ENCODE measurements around the gene DHCR24.

DHCR24 gene

DNA sequence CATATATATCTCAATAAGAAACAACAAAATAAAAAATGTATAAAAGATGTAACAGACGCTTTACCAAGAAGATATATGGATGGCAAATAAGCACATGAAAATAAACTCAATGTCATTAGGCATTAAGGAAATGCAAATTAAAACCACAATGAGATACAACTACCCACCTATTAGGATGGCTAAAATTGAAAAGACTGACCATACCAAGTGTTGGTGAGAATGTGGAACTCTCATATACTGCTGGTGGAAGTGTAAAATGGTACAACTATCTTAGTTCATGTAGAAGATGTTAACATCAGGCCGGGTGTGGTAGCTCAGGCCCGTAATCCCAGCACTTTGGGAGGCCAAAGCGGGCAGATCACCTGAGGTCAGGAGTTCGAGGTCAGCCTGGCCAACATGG, 43.5 kb downstream of the DHCR24 start:
- DNase-seq: no peak

GRCh38 chr1:54842963-54843362, 44.0 kb downstream of the DHCR24 start:
- no peak for DNase-seq

GRCh38 chr1:54842206-54842915, 44.6 kb downstream of the DHCR24 start:
- no peak for DNase-seq

GRCh38 chr1:54839824-54840223, 47.2 kb downstream of the DHCR24 start:
- no peak for DNase-seq

GRCh38 chr1:54838565-54839180, 48.3 kb downstream of the DHCR24 start:
- no peak for DNase-seq

DNA sequence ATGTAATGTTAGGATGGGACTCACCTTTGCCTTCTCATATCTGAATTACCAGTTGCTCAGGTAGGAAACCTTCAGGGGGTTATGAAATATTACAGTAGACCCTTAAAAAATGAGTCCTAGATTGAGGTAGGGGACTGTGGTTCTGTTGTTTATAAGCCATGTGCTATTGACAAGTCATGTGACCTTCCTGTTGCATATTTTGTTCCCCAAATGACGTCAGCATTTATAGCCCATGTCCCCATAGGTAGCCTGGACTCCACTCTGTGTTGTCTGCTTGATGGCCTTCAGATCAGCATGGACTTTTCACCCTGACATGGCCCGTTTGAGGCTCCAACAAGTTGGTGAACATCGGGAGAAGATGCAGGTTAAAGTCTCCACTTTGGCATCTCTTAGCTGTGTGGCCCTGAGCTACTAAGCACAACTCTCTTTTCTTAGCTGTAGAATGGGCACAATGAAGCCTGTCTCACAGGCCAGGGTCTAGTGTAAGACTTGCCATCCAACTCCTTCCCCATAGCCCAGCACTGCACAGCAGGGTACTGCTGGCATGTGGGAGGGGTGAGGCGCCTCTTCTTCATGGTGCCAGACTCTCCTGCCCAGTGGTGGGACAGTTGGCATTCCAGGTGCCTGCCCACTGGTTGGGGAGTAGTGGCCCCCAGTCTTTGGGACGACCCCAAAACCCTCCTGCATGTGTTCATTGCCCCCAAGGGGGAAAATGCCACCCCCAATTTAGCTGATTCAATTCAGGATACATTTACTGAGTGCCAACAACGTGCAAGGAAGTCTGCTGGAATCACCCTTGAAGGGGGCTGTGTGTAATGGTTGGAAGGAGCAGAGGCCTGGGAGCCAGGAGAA, 49.8 kb downstream of the DHCR24 start:
- no peak for DNase-seq

DNA sequence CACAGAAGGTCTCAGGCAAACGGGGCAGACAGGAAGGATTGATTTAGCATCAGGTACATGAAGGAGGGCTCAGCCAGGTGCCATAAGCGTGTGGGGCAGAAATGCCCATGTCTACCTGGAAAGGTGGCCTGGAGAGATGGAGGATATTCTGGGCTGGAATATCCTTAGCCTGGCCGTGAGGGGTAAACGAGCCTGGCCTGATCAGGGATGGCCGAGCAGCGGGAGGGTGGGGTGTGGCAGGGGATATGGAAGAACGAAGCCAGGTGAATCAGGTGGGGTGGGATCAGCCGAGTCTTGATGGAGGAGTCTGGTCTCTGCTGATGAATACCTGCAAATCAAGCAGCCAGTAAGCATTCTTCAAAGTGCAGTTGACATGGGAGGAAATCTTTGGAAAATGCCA, 50.4 kb downstream of the DHCR24 start:
- no peak for DNase-seq

GRCh38 chr1:54835970-54836369, 51.0 kb downstream of the DHCR24 start:
- DNase-seq: no peak

- no peak for DNase-seq
Measured at GRCh38 chr1:54835131-54835898, 51.7 kb downstream of the DHCR24 start.

DNA sequence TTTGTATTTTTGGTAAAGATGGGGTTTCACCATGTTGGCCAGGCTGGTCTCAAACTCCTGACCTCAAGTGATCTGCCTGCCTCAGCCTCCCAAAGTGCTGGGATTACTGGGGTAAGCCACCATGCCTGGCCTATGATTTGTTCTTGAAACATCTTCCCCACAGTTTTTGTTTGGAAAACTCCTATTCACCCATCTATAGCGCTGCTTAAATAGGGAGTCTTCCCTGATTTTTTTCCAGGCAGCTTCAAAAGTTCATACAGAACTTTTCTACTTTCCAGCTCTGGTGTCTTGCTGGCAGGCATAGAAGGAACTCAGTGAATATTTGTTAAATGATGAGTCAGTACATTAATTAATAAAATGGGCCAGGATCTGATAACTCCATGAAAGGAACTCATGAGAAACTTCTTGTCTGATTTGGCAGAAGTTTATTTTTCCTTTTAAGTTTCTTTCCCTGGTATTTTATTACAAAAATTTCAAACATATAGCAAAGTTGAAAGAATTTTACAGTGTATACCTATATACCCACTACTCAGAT, 52.9 kb downstream of the DHCR24 start:
- DNase-seq: no peak

GRCh38 chr1:54833121-54833520, 53.9 kb downstream of the DHCR24 start:
- DNase-seq: no peak

DNA sequence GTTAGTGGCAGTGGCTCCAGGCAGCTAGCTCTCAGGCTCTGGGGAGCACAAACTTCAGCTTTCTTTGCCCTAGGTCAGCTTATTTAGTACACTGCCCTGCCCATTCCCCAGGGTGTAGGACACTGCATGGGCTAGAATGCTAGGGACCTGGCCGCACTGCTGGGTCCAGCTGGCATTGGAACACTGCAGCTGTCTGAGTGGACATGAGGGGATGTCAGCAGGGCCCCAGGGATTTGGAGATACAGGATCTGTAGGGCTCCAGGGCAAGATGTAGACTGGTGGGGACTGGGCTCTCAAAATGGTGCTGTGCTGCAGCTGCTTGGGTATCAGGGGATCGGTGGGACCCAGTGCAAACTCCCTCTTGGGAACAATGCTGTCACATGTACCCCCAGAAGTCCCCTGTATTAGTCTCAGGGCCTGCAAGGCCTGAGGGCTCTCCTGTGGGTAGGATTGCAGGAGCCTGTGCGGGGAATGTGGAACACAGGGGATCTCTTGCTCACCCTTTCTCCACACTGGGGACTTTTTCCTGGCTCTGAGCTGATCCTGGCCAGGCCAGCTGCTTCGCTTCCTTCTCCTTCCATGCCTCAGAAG, 60.7 kb downstream of the DHCR24 start:
- DNase-seq: no peak

- DNase-seq: no peak
Measured at GRCh38 chr1:54825696-54826095, 61.3 kb downstream of the DHCR24 start.

DNA sequence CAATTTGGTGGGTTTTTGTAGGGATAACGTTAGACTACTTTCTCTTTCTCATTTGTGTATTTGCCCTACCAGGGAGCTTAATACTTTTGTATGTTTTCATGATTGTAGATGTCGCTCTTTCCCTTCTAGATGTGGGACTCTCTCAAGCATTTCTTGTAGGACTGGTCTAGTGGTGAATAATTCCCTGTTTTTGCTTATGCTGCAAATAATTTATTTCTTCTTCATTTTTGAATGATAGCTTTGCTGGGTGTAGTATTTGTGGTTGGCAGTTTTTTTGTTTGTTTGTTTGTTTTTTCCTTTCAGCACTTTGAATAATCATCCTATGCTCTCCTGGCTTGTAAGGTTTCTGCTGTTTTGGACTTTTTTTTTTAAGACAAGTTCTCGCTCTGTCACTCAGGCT, 63.3 kb downstream of the DHCR24 start:
- no peak for DNase-seq

GRCh38 chr1:54819733-54820132, 67.3 kb downstream of the DHCR24 start:
- DNase-seq: no peak

- DNase-seq: no peak
Measured at GRCh38 chr1:54819195-54819536, 67.8 kb downstream of the DHCR24 start.

GRCh38 chr1:54818461-54819194, 68.4 kb downstream of the DHCR24 start:
- no peak for DNase-seq

GRCh38 chr1:54816951-54817350, 70.0 kb downstream of the DHCR24 start:
- DNase-seq: no peak

- DNase-seq: no peak
Measured at GRCh38 chr1:54816130-54816529, 70.9 kb downstream of the DHCR24 start.

DNA sequence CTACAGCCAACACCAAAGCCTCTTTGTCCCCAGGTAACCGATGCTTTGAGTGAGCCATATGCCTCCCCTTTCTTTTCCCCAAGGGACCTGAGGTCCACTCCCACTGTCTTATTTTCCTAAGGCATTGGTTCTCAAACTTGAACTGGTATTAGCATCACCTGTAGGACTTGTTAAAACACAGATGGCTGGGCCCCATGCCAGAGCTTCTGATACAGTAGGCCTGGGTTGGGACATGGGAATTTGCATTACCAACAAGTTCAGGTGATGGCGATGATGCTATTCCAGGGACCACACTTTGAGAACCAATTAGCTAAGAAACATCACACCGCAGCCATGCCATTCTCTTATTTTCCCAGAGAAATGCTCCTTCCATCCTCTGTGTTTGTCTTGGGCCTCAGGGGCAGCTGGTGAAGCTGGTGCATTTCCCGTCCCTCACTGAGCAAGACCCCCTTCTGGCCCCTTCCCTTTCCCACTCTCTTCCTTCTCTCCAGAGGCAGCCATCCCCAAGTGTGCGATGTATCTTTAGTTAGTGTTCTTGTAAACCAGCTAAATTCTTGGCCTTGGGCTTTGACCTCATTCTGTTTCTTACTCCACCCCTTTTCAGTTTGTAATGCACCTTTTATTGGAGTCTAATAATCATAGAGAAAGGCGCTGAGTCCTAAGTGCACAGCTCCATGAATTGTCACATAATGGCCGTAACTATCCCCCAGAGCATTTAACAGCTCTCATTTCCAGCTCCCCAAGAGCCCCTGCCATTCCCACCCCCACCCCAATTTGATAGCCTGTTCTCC, 71.7 kb downstream of the DHCR24 start:
- no peak for DNase-seq

DNA sequence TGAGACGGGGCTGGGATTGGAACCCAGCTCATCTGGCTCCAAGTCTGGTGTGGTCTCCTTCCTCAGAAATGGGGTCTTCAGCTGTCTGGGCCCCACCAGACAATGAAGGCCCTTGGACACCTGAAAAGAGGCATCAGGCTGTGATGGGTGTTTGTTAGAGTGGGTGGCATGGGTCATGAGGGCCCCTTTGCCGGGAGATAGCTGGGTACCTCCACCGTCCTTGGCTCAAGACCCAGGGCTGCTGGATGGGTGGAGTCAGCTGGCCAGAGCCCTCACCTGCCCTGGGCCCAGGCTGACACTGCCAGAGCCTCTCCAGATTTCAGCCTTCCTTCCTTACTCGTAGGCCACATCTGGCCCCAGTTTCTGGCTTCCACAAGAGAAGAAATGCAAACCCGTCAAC, 72.4 kb downstream of the DHCR24 start:
- DNase-seq: no peak
